ENCODE data around the gene TAS1R3.

The TAS1R3 gene

DNA sequence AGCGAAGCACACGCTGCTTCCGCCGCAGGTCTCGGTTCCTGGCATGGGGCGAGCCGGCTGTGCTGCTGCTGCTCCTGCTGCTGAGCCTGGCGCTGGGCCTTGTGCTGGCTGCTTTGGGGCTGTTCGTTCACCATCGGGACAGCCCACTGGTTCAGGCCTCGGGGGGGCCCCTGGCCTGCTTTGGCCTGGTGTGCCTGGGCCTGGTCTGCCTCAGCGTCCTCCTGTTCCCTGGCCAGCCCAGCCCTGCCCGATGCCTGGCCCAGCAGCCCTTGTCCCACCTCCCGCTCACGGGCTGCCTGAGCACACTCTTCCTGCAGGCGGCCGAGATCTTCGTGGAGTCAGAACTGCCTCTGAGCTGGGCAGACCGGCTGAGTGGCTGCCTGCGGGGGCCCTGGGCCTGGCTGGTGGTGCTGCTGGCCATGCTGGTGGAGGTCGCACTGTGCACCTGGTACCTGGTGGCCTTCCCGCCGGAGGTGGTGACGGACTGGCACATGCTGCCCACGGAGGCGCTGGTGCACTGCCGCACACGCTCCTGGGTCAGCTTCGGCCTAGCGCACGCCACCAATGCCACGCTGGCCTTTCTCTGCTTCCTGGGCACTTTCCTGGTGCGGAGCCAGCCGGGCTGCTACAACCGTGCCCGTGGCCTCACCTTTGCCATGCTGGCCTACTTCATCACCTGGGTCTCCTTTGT, 2.6 kb downstream of the TAS1R3 start:
- no peak overlapping the region for H3K4me3 ChIP-seq (ENCODE audit: low read length)
- TF ChIP-seq, protein P1, sequence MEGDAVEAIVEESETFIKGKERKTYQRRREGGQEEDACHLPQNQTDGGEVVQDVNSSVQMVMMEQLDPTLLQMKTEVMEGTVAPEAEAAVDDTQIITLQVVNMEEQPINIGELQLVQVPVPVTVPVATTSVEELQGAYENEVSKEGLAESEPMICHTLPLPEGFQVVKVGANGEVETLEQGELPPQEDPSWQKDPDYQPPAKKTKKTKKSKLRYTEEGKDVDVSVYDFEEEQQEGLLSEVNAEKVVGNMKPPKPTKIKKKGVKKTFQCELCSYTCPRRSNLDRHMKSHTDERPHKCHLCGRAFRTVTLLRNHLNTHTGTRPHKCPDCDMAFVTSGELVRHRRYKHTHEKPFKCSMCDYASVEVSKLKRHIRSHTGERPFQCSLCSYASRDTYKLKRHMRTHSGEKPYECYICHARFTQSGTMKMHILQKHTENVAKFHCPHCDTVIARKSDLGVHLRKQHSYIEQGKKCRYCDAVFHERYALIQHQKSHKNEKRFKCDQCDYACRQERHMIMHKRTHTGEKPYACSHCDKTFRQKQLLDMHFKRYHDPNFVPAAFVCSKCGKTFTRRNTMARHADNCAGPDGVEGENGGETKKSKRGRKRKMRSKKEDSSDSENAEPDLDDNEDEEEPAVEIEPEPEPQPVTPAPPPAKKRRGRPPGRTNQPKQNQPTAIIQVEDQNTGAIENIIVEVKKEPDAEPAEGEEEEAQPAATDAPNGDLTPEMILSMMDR (conservative IDR thresholded peaks at IDR 0.05; ENCODE audit: low read depth, low read length) = no peak
- no peak for DNase-seq (ENCODE audit: low read depth)

DNA sequence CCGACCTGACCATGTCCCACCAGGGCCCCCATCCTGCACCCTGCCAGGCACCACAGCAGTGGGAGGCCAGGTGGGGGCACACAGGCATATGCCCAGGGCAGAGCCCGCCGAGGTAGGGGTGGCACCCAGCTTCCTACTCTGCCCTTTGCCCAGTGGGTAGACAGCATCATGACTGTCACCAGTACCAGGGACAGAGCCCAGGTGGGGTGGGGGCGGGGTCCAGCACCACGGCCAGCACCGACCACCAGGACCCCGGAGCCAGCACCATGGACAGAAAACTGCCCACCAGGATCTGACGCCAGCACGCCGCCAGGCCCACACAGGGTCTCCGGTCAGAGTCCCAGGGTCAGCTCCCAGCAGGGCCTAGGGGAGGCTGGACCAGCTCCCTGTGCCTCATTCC, 3.8 kb downstream of the TAS1R3 start:
- TF ChIP-seq, protein P1 (conservative IDR thresholded peaks at IDR 0.05; ENCODE audit: low read depth, low read length) = no peak
- DNase-seq (ENCODE audit: low read depth) = no peak
- H3K4me3 ChIP-seq (ENCODE audit: low read length) = no peak overlapping the region

DNA sequence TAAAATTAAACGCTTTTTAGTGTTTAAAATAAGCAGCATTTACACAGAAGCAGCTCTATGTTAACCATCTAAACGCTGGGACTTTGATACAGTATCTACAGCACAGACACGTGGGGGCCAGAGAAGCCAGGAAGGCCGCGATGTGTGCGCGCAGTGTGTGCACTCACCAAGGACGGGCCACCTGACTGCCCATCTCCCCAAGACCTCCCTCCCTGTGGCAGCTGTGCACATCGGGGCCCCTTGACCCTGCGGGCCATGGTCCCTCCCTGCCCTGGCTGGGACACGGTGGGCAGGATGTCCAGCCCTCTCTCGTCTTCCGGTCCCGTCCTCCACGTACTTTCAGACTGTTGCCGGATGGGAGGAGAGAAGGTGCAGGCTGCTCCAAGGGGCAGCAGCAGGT, 4.2 kb downstream of the TAS1R3 start:
- TF ChIP-seq, protein P1 (conservative IDR thresholded peaks at IDR 0.05; ENCODE audit: low read depth, low read length) = no peak
- no peak overlapping the region for H3K4me3 ChIP-seq (ENCODE audit: low read length)
- DNase-seq (ENCODE audit: low read depth) = no peak

DNA sequence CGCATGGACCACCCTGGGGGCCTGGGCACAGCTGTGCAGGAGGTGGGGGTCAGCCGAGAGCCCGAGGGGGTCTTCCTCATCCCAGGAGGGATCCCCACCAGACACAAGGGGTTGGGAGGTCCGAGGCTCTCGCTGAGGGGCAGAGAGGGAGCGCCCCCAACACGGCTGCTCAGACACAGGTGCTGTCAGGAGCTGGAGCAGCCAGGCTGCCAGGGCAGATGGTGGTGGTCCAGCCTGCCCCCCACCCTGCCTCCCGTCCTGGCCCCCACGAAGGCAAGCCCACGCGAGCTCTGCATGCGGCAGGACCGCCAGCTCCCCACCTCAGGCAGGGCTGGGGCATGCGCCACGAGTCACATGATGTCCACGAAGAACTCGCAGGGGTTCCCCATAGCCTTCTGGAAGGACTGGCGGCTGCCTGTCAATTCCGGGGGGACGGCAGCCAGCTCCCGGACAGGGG, 4.7 kb downstream of the TAS1R3 start:
- no peak overlapping the region for H3K4me3 ChIP-seq (ENCODE audit: low read length)
- no peak for DNase-seq (ENCODE audit: low read depth)
- TF ChIP-seq, protein P1 (conservative IDR thresholded peaks at IDR 0.05; ENCODE audit: low read depth, low read length) = no peak

DNA sequence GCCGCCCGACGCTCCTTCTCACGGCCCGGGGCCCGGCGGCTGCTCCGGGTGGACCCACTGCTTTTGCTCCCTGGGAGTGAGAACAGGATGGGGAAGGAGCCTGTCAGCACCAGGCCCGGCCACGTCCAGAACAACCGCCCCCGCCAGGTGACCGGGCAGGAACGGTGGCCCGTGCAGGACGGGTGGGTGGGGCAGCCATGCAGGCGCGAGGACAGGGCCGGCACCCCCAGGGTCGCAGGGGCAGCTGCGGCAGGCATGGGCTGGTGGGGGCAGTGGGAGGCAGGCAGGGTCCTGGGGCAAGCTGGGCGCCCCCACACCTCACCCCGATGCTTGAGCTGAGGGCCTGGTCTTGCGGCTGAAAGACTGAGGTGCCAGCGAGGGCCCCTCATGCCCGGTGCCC, 5.4 kb downstream of the TAS1R3 start:
- no peak overlapping the region for H3K4me3 ChIP-seq (ENCODE audit: low read length)
- TF ChIP-seq, protein P1 (conservative IDR thresholded peaks at IDR 0.05; ENCODE audit: low read depth, low read length) = no peak
- DNase-seq (ENCODE audit: low read depth) = no peak

DNA sequence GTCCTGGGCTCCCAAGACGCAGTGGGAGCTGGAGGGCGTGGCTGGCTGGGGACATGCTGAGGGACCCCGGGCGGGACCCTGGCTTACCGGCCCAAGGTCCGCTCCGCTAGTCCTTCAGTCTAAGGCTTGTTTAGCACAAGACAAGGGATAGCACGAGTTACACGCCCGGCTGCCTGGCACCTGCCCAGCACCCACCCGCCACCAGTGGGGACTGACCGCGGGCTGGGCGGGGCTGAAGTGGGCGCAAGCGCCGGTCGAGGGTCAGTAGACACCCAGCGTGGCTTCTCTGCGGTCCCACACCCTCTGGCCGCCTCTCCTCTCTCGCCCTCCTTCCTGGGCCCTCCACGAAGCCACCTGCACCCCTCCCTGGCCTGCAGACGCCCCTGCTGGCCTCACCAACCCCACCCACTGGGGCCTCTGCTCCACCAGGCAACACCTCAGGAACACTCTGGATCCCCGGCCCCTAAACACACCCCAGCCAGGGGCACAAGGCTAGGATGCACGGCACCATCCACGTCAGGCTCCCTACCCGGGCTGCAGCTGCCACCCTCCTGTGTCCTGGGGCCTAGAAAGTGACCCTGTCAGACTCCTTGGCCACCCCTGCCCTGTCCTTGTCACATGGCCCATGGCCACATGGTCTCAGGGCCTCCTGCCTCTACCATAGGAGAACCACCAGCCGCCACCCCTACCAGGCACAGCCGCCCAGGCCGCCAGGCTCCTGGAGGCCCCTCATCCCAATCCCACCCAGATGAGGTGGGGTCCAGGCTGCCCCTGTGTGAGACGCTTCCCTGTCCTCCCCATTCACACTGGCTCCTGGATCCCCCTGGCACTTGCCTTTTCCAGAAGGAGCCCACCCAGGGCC, 6.1 kb downstream of the TAS1R3 start:
- TF ChIP-seq, protein P1 (conservative IDR thresholded peaks at IDR 0.05; ENCODE audit: low read depth, low read length) = no peak
- no peak for DNase-seq (ENCODE audit: low read depth)
- H3K4me3 ChIP-seq (ENCODE audit: low read length) = no peak overlapping the region

All from retinal pigment epithelial cell (primary cell).